Thyroid gland (tissue), 4 donors: ENCODE data around the gene TMEM79.

Source experiments
- CTCF ChIP-seq, 6 experiments: fragments of 200-600 bp in 3 of 6; fragments of 450-650 bp in 3 of 6; sonication (generic) in 3 of 6; IDR thresholded peaks; one replicate each; pipeline ENCODE4 v1.5.1; 2016 to 2019; ENCODE audit warnings: antibody characterized with exemption in 6 of 6, mild to moderate bottlenecking in 2 of 6, inconsistent platforms in 1 of 6, moderate library complexity in 1 of 6
- POLR2A ChIP-seq, 2 donors: fragments of 450-650 bp; IDR thresholded peaks; one replicate each; pipeline ENCODE4 v1.6.1; 2017; ENCODE audit warnings: antibody characterized with exemption in 2 of 2, mild to moderate bottlenecking in 2 of 2, moderate library complexity in 1 of 2

- TF ChIP-seq CTCF (IDR thresholded peaks at IDR 0.05) (no peak), POLR2A (IDR thresholded peaks at IDR 0.05) (no peak)
Observed at GRCh38 chr1:156270314-156270713, 13.8 kb upstream of the TMEM79 start.
